Hindlimb muscle (tissue), 1 donor: ENCODE results near the gene NKD1. TPM values are rescaled to one million over a fixed set of nuclear protein-coding genes. Genes with fewer than 3 reads are reported as not detected.

Source experiments
- DNase-seq: peaks from one replicate; pipeline ENCODE4 v3.0.0-alpha.2; 2013
- polyA plus RNA-seq: library from polyadenylated mRNA; unstranded; fragments of 120-200 nt; gene quantifications from one replicate; pipeline ENCODE4 v1.2.1, GENCODE V29; 2013; ENCODE audit not compliant: insufficient read length

Gene NKD1
- polyA plus RNA-seq, 1 donor: 13.1 TPM

GRCh38 chr16:50538411-50539052 lies 9.7 kb upstream of the NKD1 start:
- no peak for DNase-seq

- DNase-seq: no peak
Observed at GRCh38 chr16:50539053-50539695, 9.0 kb upstream of the NKD1 start.

- no peak for DNase-seq
Observed at GRCh38 chr16:50539822-50540710, 8.1 kb upstream of the NKD1 start.

- DNase-seq: no peak
Observed at GRCh38 chr16:50540711-50541007, 7.5 kb upstream of the NKD1 start.

- no peak for DNase-seq
Observed at GRCh38 chr16:50542703-50543102, 5.5 kb upstream of the NKD1 start.

GRCh38 chr16:50546125-50546524 lies 2.1 kb upstream of the NKD1 start:
- DNase-seq: no peak

GRCh38 chr16:50547340-50548124 lies 664 bp upstream of the NKD1 start:
- DNase-seq: no peak

GRCh38 chr16:50548909-50549560 lies 839 bp downstream of the NKD1 start:
- DNase-seq: no peak

GRCh38 chr16:50549561-50549915 lies 1.3 kb downstream of the NKD1 start:
- DNase-seq: no peak

- no peak for DNase-seq
Observed at GRCh38 chr16:50550035-50550434, 1.8 kb downstream of the NKD1 start.

GRCh38 chr16:50550866-50551641 lies 2.9 kb downstream of the NKD1 start:
- DNase-seq: no peak

- DNase-seq: no peak
Observed at GRCh38 chr16:50552476-50553101, 4.4 kb downstream of the NKD1 start.

GRCh38 chr16:50553182-50553710 lies 5.0 kb downstream of the NKD1 start:
- no peak for DNase-seq

- DNase-seq: no peak
Observed at GRCh38 chr16:50553731-50554360, 5.7 kb downstream of the NKD1 start.

- no peak for DNase-seq
Observed at GRCh38 chr16:50555269-50555875, 7.2 kb downstream of the NKD1 start.

GRCh38 chr16:50555952-50556673 lies 7.9 kb downstream of the NKD1 start:
- no peak for DNase-seq

GRCh38 chr16:50557046-50557445 lies 8.8 kb downstream of the NKD1 start:
- DNase-seq: no peak

- DNase-seq: no peak
Observed at GRCh38 chr16:50558913-50559312, 10.7 kb downstream of the NKD1 start.

- DNase-seq: no peak
Observed at GRCh38 chr16:50559342-50559741, 11.1 kb downstream of the NKD1 start.
